ENCODE measurements around the gene COL18A1. TPM values are rescaled to one million over a fixed set of nuclear protein-coding genes. Genes with fewer than 3 reads are reported as not detected.

The COL18A1 gene
- total and polyA plus RNA-seq, 9 of the 15 experiments (the other 6 are each of a cell fraction or from before 2014, with no cell fraction given) = 0.14 to 16.4 (median 2.0) TPM

DNA sequence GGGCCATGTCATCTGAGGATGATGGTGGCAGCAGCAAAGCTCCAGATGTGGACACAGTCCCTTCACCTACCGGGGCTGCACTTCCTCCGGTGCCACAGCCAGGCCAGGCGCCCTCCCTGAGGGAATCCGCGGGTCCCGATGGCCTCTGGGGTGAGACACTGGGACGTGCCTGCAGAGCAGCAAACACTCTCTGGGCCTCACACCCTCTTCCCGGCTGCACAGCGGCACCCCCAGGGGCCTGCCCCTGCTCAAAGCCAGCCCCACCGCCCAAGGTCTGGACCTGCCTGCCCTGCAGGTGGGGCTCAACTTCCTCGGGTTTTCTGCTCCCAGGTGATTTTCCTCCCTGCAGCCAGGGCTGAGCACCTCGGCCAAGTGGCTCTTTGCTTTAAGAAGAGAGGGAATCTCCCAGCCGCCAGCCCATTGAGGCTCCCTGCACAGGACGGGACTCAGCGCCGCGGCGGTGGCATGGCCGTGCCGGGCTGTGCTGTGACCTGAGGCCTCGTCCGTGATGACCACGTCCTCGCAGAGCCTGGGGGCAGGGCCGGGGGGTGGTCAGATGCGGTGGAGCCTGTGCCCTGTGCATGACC is 21.3 kb upstream of the COL18A1 start:
- Histone ChIP-seq H3K27me3 (ENCODE audit: control insufficient read depth in 2 of 2, insufficient read depth in 2 of 2, low read length in 2 of 2) (peaks cover 57 to 97% of the 10 kb centered on the region in 2 experiments), H3K9me1 (ENCODE audit: control insufficient read depth, insufficient read depth, low read length) (no peaks in the 10 kb centered on the region), H3K4me3 (no peak overlapping the region), H3K4me1 (replicated peaks in 1 of 2; ENCODE audit: control insufficient read depth in 2 of 2, insufficient read depth in 2 of 2, low read length in 2 of 2) (peaks cover 6 to 72% of the 10 kb centered on the region in 2 experiments; a peak in 4 of 5 replicates), H3K9ac (ENCODE audit: insufficient read depth in 1 of 2, low read depth in 2 of 2, low read length in 2 of 2) (no peak overlapping the region), H2AFZ (ENCODE audit: low read depth, low read length) (no peak overlapping the region), H4K20me1 (replicated peaks; ENCODE audit: control insufficient read depth, insufficient read depth, low read length) (peaks cover 24% of the 10 kb centered on the region), H3K4me2 (ENCODE audit: insufficient read depth, low read length) (peak overlapping the region; percentile 54), H3K36me3 (ENCODE audit: control insufficient read depth, insufficient read depth, low read length) (no peaks in the 10 kb centered on the region), H3K79me2 (ENCODE audit: control insufficient read depth, insufficient read depth, low read length) (no peaks in the 10 kb centered on the region), H3K27ac (ENCODE audit: extremely low read depth, low read depth, low read length) (no peak overlapping the region), H3K9me3 (replicated peaks; ENCODE audit: control insufficient read depth, insufficient read depth, low read depth, low read length) (peaks cover 3% of the 10 kb centered on the region; the same call in 1 of the 2 replicates)
- intact Hi-C loops (cut with micrococcal nuclease) = no loop called here
- DNase-seq (ENCODE audit: extremely low read depth in 1 of 4, low spot score in 3 of 4) (no peak), FAIRE-seq (no peak), ATAC-seq (peak; percentile 10)
- BruUV-seq (replicated peaks) = no TSS peak
- CTCF ChIA-PET (ENCODE audit: low intra/inter-chr PET ratio) = no interaction called here
- POLR2A ChIA-PET = interaction anchor here (0.6 to 1.2 kb wide), 2 partner anchors 11 to 12 kb away, joined by 3 read pairs; no protein-coding TSS in a partner anchor
- TF ChIP-seq, protein P1, sequence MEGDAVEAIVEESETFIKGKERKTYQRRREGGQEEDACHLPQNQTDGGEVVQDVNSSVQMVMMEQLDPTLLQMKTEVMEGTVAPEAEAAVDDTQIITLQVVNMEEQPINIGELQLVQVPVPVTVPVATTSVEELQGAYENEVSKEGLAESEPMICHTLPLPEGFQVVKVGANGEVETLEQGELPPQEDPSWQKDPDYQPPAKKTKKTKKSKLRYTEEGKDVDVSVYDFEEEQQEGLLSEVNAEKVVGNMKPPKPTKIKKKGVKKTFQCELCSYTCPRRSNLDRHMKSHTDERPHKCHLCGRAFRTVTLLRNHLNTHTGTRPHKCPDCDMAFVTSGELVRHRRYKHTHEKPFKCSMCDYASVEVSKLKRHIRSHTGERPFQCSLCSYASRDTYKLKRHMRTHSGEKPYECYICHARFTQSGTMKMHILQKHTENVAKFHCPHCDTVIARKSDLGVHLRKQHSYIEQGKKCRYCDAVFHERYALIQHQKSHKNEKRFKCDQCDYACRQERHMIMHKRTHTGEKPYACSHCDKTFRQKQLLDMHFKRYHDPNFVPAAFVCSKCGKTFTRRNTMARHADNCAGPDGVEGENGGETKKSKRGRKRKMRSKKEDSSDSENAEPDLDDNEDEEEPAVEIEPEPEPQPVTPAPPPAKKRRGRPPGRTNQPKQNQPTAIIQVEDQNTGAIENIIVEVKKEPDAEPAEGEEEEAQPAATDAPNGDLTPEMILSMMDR (IDR thresholded peaks at IDR 0.05 in 2 of 3, conservative IDR thresholded peaks at IDR 0.05 in 1 of 3; ENCODE audit: insufficient read depth in 2 of 3, low read depth in 1 of 3, low read length in 3 of 3) = peak in 1 of 3 experiments; percentile 17; a peak in 1 of 6 replicates
- TF ChIP-seq FOXK2 (conservative IDR thresholded peaks at IDR 0.05 in 1 of 2, IDR thresholded peaks at IDR 0.05 in 1 of 2; ENCODE audit: low read depth in 2 of 2) = no peak
- TF ChIP-seq ZNF354B (CRISPR knock-in tag; IDR thresholded peaks at IDR 0.05) = no peak
- in situ Hi-C loops (cut with MboI) = no loop called here
- 42% methylated on average over 25 of the region's 26 CpGs for WGBS (ENCODE audit: insufficient coverage, low coverage, missing lambda C conversion rate)
